HPDE6-E6E7 (cell line): ENCODE measurements around the gene NME7.

Experiments
- DNase-seq: peaks from one replicate; pipeline ENCODE4 v3.0.0; 2011; ENCODE audit warnings: missing footprints; ENCODE audit errors: extremely low spot score

NME7 gene

DNA sequence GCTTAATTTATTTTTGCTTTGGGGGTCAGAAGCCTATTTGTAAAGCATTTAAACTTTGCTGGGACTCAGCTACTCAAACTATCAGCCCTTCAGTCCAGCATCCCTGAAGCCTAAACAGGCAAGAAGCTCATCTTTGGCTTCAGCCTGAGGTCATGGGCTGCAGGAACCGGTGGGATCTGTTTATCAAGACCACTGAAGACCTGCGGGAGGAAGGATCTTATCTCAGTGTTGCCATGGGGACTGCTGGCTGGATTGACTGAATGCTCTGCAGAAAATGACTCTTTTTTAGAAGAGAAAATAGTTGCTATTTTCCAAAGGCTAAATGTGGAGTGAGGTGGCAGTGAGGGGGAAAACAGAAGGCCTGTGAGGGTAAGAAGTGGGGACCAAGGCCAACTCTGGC is 281.7 kb downstream of the NME7 start:
- no peak for DNase-seq
